HG03354 (cell line): Measurements from ENCODE around the gene FUT8.
A peak's percentile ranks its signal among the peaks of the same experiment; 100 is the strongest.

ENCODE experiments used
- ATAC-seq: cut with Tn5 transposase; IDR thresholded peaks from one replicate; pipeline ENCODE4 v1.9.1; 2021; ENCODE audit warnings: mild to moderate bottlenecking; ENCODE audit not compliant: unreplicated experiment, poor library complexity, severe bottlenecking

FUT8 gene

DNA sequence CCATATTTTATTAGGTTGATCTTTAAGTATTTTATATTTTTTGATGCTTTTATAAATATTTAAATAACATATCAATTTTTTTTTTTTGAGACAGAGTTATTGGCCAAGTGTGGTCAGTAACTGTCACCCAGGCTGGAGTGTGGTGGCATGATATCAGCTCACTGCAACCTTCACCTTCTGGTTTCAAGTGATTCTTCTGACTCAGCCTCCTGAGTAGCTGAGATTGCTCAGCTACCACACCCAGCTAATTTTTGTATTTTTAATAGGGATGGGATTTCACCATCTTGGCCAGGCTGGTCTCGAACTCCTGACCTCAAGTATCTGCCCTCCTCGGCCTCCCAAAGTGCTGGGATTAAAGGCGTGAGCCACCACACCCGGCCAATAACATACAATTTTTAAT is 71.1 kb downstream of the FUT8 start:
- ATAC-seq, result no peak

DNA sequence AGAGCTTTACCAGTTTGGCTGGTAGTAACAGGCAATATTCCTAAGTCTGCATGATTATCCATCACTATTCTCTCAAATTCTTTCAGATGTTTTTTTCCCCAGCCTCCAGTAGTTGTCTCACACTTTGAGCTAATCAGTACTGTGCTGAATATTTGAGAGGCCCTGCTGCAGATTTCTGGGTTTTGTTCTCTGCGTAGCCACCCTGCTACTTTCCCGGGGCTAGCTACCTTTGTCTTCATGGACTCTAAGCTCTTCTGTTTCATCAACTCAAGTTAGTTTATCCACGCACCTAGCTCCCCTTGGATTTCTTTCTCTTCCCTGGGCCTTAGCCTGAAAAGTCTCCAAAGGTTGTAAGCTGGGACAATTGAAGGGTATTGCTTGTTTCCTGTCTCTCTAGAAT is 73.0 kb downstream of the FUT8 start:
- no peak for ATAC-seq

DNA sequence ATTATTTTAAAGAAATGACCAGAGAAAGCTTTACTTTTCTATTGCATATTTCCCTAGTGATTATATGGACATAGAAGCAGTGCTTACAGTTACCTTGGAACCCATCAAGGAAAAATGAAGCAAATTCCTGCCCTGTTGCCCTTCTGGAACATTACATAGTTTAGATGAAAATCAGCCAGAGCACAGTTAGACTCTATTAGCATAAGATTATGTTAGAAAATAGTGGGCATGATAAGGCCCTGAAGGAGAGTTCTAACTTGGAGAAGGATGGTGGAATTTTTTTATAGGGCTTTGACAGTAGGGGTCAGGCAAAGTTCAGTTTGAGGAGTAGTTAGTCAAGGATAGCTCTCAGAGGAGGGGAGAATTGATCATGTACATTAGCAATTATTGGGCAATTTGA is 74.3 kb downstream of the FUT8 start:
- ATAC-seq, result no peak

DNA sequence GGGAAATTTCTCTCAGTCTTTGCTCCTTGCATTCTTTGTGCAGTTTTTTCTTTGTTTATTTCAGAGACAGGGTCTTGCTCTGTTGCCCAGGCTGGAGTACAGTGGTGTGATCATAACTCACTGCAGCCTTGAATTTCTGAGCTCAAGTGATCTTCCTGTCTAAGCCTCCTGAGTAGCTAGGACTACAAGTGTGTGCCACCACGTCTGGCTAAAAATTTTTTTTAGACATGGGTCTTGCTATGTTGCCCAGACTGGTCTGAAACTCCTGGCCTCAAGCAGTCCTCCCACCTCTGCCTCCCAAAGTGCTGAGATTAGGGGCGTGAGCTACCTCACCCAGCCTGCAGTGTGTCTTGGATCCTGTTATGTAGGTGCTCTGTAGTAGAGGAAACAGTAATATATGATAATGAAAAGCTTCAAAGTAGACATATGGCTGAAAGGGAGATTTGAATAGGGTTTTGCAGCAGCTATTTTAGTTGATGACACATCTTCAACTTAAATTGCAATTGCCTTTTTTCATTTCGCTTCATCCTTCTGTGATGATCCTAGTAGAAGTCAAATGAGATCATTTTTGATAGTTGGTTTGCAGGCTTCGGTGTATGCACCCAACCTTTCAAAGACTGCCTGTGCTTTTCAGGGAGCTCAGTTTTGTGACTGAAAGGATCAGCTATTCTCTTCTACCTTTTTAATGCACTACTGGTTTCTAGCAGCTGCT is 75.4 kb downstream of the FUT8 start:
- ATAC-seq, result peak; percentile 45

DNA sequence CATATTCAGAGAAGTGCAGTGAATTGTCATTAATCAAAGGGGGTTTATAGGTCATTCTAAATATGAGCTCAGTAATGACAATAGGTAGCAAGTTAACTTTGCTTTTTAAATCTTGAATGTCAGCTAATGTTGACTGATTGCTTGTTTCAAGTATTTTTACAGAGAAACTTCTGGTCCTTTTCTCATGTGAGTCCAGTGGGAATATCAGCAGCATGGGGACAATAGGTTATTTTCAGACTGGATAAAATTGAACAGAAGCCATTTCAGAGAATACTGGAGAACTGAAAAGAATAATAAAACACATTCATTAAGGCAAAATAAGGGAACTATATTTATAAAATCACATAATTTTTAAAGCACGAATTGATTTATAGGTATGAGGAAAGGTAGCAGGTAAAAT is 78.7 kb downstream of the FUT8 start:
- no peak for ATAC-seq

DNA sequence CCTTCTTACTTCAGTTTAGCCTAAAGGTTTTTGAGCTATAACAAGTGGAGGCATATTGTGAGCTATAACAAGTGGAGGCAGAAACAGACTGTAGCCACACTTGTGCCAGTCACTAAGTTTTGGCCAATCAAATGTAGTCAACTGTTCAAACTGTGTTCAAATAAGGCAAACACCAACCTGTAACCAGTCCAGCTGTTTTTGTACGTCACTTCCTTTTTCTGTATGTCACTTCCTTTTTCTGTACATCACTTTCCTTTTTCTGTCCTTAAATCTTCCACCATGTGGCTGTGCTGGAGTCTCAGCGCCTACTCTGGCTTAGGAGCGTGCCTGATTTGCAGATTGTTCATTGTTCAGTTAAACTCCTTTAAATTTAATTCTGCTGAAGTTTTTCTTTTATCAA is 79.7 kb downstream of the FUT8 start:
- ATAC-seq, result no peak

DNA sequence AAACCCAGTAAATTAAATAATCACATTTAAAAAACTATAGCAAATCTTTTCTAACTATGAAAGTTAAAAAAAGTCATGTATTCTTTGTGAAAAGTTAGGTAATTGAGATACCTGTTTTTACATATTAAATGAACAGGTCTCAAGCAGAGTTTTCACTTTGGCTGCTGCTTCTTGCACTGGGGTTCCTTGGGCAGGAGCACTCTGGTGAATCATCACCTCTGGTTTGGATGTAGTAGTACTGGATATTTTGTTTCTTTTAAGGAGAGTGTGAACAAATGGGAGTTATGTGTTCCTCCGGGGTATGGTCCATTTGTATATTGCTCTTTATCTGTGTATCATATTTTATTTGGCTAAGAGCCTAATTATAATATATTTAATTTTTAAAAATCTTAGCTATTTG is 82.7 kb downstream of the FUT8 start:
- no peak for ATAC-seq

DNA sequence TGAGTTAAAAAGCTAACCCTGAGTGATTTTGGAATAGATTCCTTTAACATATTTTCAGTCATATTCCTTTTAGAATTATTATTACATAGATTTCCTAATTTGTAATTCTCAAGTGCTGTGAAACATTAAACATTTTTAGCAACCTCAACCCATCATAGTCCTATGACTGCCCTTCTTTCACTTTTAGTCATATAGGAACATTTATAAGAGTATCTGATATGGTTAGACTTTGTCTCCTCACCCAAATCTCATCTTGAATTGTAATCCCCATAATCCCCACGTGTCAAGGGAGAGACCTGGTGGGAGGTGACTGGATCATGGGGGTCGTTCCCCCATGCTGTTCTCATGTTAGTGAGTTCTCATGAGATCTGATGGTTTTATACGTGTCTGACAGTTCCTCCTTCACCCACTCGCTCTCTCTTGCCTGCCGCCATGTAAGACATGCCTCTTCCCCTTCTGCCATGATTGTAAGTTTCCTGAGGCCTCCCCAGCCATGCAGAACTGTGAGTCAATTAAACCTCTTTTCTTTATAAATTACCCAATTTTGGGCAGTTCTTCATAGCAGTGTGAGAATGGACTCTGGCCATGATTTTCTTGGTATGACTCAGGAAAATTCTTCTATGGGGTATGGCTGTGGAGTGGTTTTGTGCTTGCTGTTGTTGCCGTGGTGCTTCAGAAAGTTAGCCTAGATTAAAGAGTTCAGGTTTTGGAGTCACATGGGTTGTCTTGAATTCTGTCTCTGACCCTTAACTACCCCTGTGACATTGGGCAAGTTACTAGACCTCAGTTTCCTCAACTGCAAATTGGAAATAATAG is 83.9 kb downstream of the FUT8 start:
- no peak for ATAC-seq

DNA sequence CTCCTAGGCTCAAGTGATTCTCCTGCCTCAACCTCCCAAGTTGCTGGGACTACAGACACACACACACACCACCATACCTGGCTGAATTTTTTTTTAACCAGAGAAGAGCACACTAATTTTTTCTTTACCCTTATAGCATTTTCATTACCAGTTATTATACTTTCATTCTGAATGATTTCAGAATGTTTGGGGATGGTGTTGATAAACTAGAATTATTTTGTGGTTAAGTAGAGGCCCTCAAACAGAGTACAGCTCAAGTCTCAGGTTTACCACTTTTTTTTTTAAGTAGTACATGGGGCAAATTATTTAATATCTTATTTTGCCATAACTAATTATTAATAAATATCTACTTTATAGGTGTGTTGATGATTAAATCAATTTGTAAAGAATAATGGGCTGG is 86.6 kb downstream of the FUT8 start:
- no peak for ATAC-seq

DNA sequence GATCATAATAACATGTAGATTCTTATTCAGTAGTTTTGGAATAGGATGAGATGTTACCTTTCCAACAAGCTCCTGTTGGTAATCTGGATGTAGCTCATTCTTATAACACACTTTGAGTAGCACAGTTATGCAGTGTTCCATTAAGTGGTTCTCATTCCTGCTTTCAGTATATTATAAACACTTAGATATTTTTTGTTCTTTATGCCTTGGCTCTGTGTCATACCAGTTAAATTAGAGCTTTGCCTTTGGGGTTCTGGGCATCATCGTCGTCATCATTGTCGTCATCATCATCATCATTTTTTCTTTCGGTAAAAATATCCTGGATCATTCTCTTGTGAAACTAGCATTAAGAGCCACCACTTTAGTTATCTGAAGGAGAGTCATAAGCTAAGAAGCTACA is 87.5 kb downstream of the FUT8 start:
- ATAC-seq, result no peak

DNA sequence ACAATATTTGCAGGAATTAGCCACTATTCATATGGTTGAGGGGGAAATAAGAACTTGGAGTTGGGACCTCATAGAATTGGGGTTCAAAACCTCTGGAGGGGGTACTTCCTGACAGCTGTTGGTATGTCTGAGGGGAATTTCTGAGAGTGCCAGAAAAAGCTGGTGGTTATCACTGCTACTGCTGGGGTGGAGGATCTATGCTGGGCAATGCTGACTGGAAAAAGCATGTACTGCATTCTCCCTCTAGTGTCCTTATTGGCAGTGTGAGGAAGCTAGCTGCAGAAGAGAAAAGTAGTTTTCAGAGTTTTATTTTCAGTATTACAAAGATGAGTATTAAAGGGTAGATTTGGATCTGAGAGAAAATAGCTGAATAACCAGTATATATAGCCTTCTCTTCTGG is 88.8 kb downstream of the FUT8 start:
- no peak for ATAC-seq

DNA sequence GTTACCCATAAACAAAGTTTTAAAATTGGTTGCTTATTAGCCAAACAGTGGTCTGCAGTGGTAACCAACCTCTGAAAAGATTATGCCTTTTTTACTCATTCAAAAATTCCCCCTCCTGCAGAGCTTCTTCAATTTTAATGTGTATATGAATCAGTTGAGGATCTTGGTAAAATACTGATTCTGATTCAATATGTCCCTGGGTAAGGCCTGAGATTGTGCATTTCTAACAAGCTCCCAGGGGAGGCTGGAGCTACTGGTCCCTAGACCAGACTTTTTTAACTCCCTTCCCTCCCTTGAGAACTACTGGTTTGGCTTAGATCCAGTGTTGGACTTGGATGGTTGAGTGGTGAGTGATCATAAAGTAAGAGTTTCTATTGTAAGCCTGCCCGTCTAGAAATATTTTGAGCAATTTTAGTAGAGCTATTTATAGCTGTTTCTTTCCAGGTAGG is 90.2 kb downstream of the FUT8 start:
- ATAC-seq, result peak; percentile 66

DNA sequence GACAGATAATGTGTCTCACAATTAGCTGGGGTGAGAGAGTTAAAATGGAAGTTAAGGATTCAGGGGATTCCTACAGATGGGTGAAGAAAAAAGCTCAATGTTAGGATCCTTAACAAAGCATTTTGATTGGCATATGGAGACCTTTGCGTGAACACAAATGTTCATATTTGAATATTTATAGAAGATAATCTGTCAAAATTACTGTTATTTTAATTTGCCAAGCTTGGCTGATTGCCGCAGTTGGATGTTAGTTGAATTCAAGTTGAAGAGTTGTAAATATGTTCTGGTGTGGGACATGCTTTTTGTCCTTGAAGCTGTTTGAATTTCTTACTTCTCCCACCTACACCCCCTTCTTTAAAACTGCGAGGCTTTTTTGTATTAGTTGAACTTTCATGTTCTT is 91.2 kb downstream of the FUT8 start:
- ATAC-seq, result no peak

DNA sequence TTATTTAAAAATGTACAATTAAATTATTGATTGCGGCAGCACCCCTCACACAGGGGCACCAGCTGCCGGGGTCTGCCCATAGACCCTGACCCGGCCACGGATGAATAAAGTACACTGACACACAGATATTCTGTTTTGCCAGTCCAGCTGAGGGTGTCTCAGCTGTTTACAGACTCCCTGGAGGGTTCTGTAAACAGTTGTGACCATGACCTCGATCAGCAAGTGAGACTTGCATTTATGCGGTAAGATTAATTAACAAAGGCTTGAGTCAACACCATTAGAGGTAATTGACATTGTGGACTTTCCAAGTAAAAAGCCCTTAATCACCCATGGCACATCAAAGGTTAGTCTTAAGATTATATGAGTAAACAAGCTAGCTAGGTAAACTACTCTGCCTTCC is 94.3 kb downstream of the FUT8 start:
- ATAC-seq, result no peak

DNA sequence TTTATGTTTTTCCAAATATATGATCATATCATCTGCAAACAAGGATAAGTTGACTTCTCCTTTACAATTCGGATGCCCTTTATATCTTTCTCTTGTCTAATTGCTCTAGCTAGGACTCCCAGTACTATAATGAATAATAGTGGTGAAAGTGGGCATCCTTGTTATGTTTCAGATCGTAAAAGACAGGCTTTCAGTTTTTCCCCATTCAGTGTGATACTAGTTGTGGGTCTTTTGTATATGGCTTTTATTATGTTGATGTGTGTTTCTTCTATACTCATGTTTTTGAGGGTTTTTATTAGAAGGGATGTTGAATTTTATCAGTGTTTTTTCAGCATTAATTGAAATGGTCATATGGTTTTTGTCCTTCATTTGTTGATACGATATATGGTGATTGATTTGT is 97.3 kb downstream of the FUT8 start:
- ATAC-seq, result no peak

DNA sequence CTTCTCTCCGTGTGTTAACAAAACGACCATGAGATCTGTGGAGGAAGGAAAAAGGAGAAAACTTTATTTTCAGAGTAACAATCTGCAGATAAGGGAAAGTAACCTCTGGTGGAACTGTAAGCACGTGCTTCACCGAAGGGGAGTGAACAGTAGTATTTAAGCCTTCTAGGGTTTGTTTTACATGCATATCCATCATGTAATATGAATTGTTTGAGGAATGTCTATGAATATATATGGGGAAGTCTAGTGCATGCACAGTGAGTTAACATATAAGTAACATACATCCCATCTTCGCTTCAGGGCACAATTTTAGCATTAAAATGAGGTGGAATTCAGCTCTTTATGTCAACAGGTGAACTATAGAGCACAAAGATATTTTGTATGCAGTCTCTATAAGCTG is 101.1 kb downstream of the FUT8 start:
- no peak for ATAC-seq

DNA sequence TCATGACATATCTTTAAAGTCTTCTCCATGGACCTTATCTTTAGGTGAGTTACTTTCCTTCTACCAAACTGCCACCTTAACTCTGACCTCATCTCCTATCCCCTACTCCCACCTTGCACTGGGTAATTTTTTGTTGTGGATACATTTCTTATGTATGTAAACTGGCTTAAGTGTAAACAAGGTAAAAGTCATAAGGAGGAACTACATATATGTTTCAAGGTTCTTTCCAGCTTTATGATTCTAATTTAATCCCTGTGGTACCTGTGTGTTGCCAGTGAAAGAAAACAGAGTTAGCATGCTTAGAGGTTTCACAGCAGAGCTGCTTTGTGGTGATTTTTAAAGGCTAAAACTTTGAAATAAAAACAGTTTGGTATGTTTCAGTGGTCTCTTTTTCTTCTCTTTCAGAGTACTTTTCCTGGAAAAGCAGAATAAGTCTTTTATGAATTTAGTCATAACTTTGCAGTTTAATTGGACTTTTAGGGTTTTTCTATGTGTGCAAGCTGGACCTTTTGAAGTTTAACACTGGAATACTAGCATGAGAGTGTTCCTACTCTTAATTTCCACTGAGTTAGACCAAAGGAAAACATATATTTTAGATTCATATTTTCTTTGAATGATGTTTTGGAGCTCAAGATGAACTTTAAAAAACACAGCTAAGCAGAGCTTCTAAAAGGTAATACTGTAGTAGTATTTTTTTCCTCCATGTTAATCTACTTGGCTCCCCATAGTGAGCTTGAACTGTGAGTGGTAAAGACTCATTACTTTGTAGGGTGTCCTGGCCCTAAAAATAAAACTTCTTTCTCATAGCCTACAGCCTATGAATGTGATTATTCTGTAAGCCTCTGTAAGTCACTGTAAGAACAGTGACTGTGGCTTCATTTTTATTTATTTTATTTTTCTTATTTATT is 105.4 kb downstream of the FUT8 start:
- ATAC-seq, result no peak

DNA sequence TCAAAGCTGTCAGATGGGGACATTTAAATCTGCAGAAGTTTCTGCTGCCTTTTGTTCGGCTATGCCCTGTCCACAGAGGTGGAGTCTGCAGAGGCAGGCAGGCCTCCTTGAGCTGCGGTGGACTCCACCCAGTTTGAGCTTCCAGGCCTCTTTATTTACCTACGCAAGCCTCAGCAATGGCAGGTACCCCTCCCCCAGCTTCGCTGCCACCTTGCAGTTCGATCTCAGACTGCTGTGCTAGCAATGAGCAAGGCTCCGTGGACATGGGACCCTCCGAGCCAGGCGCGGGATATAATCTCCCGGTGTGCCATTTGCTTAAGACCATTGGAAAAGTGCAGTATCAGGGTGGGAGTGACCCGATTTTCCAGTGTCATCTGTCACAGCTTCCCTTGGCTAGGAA is 115.5 kb downstream of the FUT8 start:
- no peak for ATAC-seq

DNA sequence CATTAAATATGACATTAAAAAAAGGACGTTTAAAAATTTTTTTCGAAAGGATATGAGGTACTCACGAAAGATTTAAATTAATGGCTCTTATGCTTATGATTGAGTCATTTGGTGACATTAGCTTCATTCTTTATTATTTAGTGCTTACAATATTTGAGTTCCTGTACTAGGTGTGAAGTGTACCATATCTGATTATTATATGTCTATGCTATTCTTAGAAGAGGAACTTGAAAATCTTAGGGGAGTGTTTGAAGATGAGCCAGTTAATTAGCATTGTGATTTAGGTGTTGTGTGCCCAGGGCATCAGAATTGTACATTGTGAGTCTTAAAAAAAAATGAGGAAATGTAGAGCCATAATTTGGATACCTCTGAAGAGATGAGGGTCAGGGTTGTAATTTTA is 118.6 kb downstream of the FUT8 start:
- ATAC-seq, result no peak

DNA sequence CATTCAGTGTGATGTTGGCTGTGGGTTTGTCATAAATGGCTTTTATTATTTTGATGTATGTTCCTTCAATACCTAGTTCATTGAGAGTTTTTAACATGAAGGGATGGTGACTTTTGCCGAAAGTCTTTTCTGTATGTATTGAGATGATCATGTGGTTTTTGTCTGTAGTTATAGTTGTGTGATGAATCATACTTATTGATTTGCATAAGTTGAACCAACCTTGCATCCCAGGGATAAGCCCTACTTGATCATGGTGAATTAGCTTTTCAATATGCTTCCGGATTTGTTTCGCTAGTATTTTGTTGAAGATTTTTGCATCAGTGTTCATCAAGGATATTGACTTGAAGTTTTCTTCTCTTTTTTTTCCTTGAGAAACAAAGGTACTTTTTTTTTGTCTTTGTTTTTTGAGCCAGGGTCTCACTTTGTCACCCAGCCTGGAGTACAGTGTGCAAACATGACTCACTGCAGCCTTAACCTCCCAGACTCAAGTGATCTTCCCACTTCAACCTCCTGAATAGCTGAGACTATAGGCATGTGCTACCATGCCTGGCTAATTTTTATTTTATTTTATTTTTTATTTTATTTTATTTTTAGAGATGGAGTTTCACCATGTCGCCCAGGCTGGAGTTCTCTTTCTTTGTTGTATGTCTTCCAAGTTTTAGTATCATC is 121.3 kb downstream of the FUT8 start:
- no peak for ATAC-seq
